K562 (cell line): ENCODE measurements around the gene ABCA3. TPM values are rescaled to one million over a fixed set of nuclear protein-coding genes. Genes with fewer than 3 reads are reported as not detected.

Source experiments
- BCL6 ChIP-seq: fragments of 250-450 bp; sonication (Bioruptor Pico); IDR thresholded peaks from 2 replicates; pipeline ENCODE4 v1.4.0; 2020
- BMI1 ChIP-seq: fragments of 150-350 bp; IDR thresholded peaks from 2 replicates; pipeline ENCODE4 v1.6.1; 2014; ENCODE audit warnings: low read length
- CCNT2 ChIP-seq: IDR thresholded peaks from 2 replicates; pipeline ENCODE4 v1.6.1; 2011; ENCODE audit warnings: borderline replicate concordance, low read depth, mild to moderate bottlenecking, moderate library complexity, mixed read lengths, low read length; ENCODE audit not compliant: insufficient read length; ENCODE audit errors: extremely low read depth
- FOSL1 ChIP-seq: fragments of 200-800 bp; sonication (Bioruptor generic); conservative IDR thresholded peaks from 2 replicates; pipeline ENCODE4 v1.6.1; 2016; ENCODE audit warnings: missing genetic modification characterization, missing compliant biosample characterization
- HNRNPUL1 ChIP-seq: fragments of 200-400 bp; formaldehyde crosslinking; IDR thresholded peaks from 2 replicates; pipeline ENCODE4 v1.6.1; 2017; ENCODE audit warnings: low read length
- HSF4 ChIP-seq: fragments of 250-450 bp; sonication (Bioruptor Pico); IDR thresholded peaks from 2 replicates; pipeline ENCODE4 v2.1.2; 2022; ENCODE audit warnings: mild to moderate bottlenecking, moderate library complexity, borderline replicate concordance
- KAT7 ChIP-seq: sonication (generic); formaldehyde crosslinking; IDR thresholded peaks from 2 replicates; pipeline ENCODE4 v1.8.0; 2022; ENCODE audit warnings: missing genetic modification reagents, mild to moderate bottlenecking, borderline replicate concordance
- PHB ChIP-seq: fragments of 250-450 bp; sonication (Bioruptor Pico); IDR thresholded peaks from 2 replicates; pipeline ENCODE4 v1.5.0; 2021
- POLR2AphosphoS2 ChIP-seq: IDR thresholded peaks from 2 replicates; pipeline ENCODE4 v1.6.1; 2012; ENCODE audit warnings: low read length, improper control_type of control experiment
- SNRNP70 ChIP-seq: fragments of 200-400 bp; formaldehyde crosslinking; optimal IDR thresholded peaks from 2 replicates; pipeline ENCODE3; 2017; ENCODE audit warnings: low read depth, low read length
- ZFPM2 ChIP-seq: fragments of 250-450 bp; sonication (Bioruptor Pico); IDR thresholded peaks from 2 replicates; pipeline ENCODE4 v1.5.1; 2022; ENCODE audit warnings: mild to moderate bottlenecking
- ZKSCAN1 ChIP-seq: fragments of 150-350 bp; IDR thresholded peaks from 2 replicates; pipeline ENCODE4 v1.6.1; 2016; ENCODE audit warnings: low read depth, low read length
- ZNF175 ChIP-seq: fragments of 200-800 bp; sonication (Bioruptor generic); IDR thresholded peaks from 2 replicates; pipeline ENCODE4 v1.6.1; 2016; ENCODE audit warnings: low read depth, mild to moderate bottlenecking, missing genetic modification characterization, missing compliant biosample characterization
- ZNF253 ChIP-seq: fragments of 250-450 bp; sonication (Bioruptor Pico); conservative IDR thresholded peaks from 2 replicates; pipeline ENCODE4 v1.6.1; 2021; ENCODE audit warnings: mild to moderate bottlenecking
- polyA plus RNA-seq, 8 experiments: library from polyadenylated mRNA; depleted of rRNA in 4 of 8; stranded (reverse) in 5 of 8; unstranded in 3 of 8; fragments of >200 nt; fragmentation: Nextera tagmentation in 2 of 8; fragmentation: Illumina TruSeq in 1 of 8; extraction: Ambion mirVana in 2 of 8; extraction: Trizol in 1 of 8; gene quantifications; 2 replicates each; pipeline versions ENCODE4 v1.2.1 to v1.2.3, GENCODE V29; 2011 to 2014; ENCODE audit warnings: inconsistent platforms in 1 of 8, missing spikeins in 1 of 8
- total RNA-seq, 7 experiments: library from RNA; depleted of rRNA in 6 of 7; stranded (reverse); fragments of >200 nt in 6 of 7; fragmentation: Illumina TruSeq in 2 of 7; extraction: Trizol in 2 of 7; gene quantifications; 2 replicates each; pipeline versions ENCODE4 v1.2.1 to v1.2.3, GENCODE V29; 2011 to 2021; ENCODE audit warnings: low replicate concordance in 1 of 7
- TF ChIP-seq, protein P1 (sequence below): fragments of 450-650 bp; formaldehyde crosslinking; IDR thresholded peaks from 2 replicates; pipeline ENCODE4 v1.4.0; 2020; ENCODE audit warnings: mild to moderate bottlenecking, moderate library complexity
- TF ChIP-seq, protein P2 (sequence below), 2 experiments: fragments of 450-650 bp; IDR thresholded peaks; 2 replicates each; pipeline ENCODE4 v1.6.1; 2016; ENCODE audit warnings: mild to moderate bottlenecking in 2 of 2, borderline replicate concordance in 1 of 2, low read depth in 1 of 2, moderate library complexity in 1 of 2
- TF ChIP-seq, protein P3 (sequence below): fragments of 450-650 bp; formaldehyde crosslinking; IDR thresholded peaks from 2 replicates; pipeline ENCODE4 v1.4.0; 2020; ENCODE audit warnings: mild to moderate bottlenecking
- TF ChIP-seq, protein P4 (sequence below): fragments of 250-450 bp; sonication (Bioruptor Pico); IDR thresholded peaks from 2 replicates; pipeline ENCODE4 v1.9.0; 2021; ENCODE audit warnings: mild to moderate bottlenecking

The ABCA3 gene
- total and polyA plus RNA-seq, 9 of the 15 experiments (the other 6 are each of a cell fraction or from before 2014, with no cell fraction given), result 0.66 to 23.7 (median 6.9) TPM

DNA sequence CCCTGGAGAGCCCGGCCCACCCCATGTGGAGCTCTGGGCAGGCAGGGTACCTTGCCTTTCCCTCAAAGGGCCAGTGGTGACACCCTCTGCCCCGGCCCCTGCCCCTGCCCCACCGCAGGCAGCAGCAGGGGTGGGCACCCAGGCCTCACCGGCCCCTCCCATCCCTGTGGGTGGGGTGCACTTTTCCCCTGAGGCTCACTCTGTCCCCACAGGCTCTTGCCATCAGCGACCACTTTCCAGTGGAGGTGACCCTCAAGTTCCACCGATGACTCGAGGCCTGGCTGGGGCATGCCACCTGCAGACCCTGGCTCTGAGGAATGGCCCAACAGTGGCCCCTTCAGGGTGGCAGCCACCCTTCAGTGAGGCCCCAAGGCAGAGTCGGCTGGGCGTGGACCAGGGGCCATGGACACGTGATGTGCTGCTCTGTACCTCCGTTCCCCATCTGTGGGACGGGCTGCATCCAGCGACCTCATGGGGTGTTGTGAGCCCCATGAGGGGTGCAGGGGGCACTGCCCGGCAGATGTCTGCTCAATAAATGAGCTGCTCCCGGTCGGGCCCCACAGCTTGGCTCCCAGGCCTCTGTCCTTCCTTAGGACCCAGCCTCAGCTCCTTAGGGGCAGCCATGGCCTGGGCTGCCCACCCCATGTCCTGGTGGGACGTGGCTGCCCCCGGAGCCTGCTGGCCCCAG lies 102.2 kb downstream of the ABCA3 start (continued):
- TF ChIP-seq, protein P1, sequence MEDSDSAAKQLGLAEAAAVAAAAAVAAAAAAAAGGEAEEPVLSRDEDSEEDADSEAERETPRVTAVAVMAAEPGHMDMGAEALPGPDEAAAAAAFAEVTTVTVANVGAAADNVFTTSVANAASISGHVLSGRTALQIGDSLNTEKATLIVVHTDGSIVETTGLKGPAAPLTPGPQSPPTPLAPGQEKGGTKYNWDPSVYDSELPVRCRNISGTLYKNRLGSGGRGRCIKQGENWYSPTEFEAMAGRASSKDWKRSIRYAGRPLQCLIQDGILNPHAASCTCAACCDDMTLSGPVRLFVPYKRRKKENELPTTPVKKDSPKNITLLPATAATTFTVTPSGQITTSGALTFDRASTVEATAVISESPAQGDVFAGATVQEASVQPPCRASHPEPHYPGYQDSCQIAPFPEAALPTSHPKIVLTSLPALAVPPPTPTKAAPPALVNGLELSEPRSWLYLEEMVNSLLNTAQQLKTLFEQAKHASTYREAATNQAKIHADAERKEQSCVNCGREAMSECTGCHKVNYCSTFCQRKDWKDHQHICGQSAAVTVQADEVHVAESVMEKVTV, result no peak
- TF ChIP-seq, protein P2, sequence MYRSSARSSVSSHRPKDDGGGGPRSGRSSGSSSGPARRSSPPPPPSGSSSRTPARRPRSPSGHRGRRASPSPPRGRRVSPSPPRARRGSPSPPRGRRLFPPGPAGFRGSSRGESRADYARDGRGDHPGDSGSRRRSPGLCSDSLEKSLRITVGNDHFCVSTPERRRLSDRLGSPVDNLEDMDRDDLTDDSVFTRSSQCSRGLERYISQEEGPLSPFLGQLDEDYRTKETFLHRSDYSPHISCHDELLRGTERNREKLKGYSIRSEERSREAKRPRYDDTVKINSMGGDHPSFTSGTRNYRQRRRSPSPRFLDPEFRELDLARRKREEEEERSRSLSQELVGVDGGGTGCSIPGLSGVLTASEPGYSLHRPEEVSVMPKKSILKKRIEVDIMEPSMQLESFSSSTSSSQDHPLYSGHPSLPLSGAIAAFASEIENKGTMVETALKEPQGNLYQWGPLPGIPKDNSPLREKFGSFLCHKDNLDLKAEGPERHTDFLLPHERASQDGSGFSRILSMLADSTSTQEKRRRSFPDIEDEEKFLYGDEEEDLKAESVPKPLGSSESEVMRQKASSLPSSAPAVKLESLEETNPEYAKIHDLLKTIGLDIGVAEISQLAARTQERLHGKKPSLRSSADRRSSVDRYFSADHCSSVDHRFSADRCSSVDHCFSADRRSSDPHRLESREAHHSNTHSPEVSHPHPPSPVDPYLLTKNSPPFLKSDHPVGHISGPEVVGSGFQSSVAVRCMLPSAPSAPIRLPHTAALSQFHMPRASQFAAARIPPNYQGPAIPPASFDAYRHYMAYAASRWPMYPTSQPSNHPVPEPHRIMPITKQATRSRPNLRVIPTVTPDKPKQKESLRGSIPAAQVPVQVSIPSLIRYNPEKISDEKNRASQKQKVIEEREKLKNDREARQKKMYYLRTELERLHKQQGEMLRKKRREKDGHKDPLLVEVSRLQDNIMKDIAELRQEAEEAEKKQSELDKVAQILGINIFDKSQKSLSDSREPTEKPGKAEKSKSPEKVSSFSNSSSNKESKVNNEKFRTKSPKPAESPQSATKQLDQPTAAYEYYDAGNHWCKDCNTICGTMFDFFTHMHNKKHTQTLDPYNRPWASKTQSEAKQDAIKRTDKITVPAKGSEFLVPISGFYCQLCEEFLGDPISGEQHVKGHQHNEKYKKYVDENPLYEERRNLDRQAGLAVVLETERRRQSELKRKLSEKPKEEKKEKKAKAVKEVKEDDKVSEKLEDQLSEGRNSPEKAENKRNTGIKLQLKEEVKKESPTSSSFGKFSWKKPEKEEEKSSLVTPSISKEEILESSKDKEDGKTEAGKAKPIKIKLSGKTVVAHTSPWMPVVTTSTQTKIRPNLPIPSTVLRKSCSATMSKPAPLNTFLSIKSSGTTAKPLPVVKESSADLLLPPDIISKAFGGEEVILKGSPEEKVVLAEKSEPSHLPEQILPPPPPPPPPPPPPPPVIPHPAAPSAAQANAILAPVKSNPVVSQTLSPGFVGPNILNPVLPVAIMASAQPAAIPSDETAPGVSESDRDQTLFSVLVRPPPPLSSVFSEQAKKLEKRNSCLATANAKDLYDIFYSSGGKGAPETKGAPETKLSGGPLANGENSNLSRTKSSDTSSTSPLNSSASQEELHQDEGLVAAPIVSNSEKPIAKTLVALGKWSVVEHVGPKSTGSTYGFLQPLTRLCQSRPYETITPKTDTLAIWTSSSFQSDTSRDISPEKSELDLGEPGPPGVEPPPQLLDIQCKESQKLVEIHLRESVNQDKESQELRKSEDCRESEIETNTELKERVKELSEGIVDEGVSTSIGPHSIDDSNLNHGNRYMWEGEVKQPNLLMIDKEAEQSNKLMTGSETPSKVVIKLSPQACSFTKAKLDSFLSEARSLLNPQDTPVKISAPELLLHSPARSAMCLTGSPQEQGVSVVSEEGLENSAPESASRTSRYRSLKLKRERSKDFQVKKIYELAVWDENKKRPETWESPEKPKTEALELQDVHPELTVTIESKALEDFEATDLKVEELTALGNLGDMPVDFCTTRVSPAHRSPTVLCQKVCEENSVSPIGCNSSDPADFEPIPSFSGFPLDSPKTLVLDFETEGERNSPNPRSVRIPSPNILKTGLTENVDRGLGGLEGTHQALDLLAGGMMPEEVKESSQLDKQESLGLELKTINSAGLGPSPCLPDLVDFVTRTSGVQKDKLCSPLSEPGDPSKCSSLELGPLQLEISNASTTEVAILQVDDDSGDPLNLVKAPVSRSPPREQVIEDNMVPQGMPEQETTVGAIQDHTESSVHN (IDR thresholded peaks at IDR 0.05; ENCODE audit: borderline replicate concordance in 1 of 2, low read depth in 1 of 2), result no peak
- TF ChIP-seq POLR2AphosphoS2, result peak; percentile 90
- TF ChIP-seq, protein P3, sequence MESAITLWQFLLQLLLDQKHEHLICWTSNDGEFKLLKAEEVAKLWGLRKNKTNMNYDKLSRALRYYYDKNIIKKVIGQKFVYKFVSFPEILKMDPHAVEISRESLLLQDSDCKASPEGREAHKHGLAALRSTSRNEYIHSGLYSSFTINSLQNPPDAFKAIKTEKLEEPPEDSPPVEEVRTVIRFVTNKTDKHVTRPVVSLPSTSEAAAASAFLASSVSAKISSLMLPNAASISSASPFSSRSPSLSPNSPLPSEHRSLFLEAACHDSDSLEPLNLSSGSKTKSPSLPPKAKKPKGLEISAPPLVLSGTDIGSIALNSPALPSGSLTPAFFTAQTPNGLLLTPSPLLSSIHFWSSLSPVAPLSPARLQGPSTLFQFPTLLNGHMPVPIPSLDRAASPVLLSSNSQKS (CRISPR knock-in tag), result no peak
- TF ChIP-seq FOSL1 (tag), result no peak
- TF ChIP-seq ZKSCAN1, result no peak
- no peak for TF ChIP-seq BMI1
- 0 out of 2 replicates have a peak, but pooled peaks have one; percentile 48 for TF ChIP-seq HNRNPUL1
- peak; percentile 11 for TF ChIP-seq CCNT2
- no peak for TF ChIP-seq PHB
- no peak for TF ChIP-seq KAT7 (CRISPR knock-in tag)
- TF ChIP-seq ZFPM2, result no peak
- TF ChIP-seq ZNF175 (CRISPR knock-in tag), result no peak
- TF ChIP-seq ZNF253, result no peak
- TF ChIP-seq BCL6 (CRISPR knock-in tag), result no peak
- TF ChIP-seq HSF4, result no peak
- TF ChIP-seq SNRNP70, result peak; percentile 46
- TF ChIP-seq, protein P4, sequence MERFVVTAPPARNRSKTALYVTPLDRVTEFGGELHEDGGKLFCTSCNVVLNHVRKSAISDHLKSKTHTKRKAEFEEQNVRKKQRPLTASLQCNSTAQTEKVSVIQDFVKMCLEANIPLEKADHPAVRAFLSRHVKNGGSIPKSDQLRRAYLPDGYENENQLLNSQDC (CRISPR knock-in tag), result no peak
